GM19372 (cell line): ENCODE results near the gene CEP89.
"Not testable (repeated sequence)": the region's sequence is repeated elsewhere in the genome, so short reads cannot be mapped to it uniquely, and the experiment has no call there.

Experiments used
- ATAC-seq: cut with Tn5 transposase; IDR thresholded peaks from one replicate; pipeline ENCODE4 v1.9.1; 2021; ENCODE audit warnings: mild to moderate bottlenecking, low read depth, moderate library complexity; ENCODE audit not compliant: unreplicated experiment

The CEP89 gene

GRCh38 chr19:32874605-32875004, 97.2 kb downstream of the CEP89 start:
- ATAC-seq = no peak

GRCh38 chr19:32873247-32873959, 98.4 kb downstream of the CEP89 start:
- no peak for ATAC-seq

DNA sequence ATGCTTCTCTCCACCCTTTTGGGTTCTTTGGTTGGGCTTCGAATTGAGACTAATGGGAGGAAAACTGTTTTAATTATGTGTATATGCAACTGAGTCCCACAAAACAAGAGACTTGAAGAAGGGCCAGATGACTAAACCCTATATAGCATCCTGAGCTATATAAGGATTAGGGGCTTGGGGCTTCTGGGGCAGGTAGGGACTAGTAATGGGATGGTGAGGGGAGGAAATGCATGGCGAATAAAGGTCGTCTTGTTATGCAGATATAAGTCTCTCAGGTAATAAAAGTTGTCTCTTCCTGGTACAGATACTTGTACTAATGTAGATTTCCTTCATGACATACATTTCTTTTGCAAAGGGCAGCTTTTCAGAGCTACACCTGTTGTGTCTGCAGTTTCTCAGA, 99.4 kb downstream of the CEP89 start:
- ATAC-seq = no peak

DNA sequence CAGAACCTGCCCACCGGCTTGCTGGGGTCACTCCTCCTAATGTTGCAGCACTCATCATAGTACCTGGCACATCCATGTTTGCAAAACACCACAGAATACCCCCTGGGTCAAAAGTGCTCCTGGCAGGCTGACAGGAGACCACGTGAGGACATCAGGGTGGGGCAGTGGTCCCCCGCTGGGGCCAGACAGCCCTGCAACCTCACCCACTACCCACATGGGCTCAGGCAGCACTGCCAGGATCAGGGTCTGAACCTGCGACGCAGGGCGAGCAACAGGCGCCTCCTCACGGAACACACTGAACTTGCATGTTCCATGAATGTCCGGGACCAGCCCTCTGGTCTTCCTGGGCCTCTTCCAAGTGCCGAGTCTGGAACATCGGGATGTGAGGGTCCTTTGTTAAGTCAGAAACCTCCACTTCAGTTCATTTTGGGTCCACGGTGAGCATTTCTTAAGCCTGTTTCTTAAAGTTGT, 100.7 kb downstream of the CEP89 start:
- no peak for ATAC-seq

DNA sequence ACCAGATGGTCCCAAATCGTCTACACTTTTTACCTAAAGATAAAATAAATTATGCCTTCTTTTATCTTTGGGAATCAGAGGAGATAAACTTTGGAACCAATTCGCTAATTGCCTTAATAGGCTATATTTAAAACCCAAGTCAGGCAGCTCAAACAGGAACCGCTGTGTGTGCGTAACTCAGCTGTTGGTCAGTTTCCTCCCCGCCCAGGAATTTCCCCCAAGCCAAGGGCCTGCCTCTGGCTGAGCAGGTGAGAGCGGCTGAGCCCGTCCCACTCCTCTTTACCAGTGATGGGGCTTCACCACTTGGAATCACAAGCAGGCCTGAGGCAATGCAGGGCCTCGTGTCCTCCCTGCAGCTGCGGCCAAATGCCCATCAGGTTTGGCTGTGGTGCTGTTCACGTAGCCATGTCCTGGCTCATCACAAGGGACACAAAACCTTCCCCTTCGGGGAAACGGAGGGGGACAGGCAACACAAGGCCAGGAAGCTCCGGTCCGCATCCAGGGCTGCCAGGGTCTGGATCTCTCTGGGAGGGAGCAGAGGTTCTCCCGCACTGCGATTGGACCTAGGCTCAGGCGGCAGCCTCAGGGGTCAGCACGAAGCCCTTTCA, 101.7 kb downstream of the CEP89 start:
- no peak for ATAC-seq

DNA sequence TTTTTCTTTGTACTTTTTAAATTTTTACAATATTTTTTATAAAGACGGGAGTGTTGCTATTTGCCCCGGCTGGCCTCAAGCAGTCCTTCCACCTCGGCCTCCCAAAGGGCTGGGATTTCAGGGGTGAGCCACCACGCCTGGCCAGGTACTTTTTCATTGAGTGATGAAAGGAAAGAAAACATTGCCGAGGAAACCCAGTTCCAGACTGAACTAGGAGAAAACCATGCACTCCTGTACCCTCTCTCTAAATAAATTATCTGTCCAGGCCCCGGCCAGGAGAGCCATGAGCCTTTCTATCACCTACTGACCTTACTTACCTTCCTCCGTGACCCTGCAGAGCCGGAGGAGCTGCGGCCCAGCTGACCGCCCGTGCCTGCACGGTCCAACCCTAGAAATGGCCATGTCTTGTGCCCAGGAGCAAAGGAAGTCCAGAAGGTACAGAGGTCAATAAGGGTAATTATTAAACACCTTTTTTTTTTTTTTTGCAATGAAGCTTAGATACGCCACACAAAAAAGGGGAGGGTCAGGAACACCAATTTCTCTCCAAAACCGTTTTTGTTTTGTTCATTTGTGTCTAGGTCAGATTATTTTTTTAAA, 102.3 kb downstream of the CEP89 start, which contains the start of gene SLC7A9:
Gene SLC7A9, minus strand, starts transcription at position 399 of the 597 bp plus-strand sequence. CDS start 1,233 bp downstream, outside the sequence.
- no peak for ATAC-seq

DNA sequence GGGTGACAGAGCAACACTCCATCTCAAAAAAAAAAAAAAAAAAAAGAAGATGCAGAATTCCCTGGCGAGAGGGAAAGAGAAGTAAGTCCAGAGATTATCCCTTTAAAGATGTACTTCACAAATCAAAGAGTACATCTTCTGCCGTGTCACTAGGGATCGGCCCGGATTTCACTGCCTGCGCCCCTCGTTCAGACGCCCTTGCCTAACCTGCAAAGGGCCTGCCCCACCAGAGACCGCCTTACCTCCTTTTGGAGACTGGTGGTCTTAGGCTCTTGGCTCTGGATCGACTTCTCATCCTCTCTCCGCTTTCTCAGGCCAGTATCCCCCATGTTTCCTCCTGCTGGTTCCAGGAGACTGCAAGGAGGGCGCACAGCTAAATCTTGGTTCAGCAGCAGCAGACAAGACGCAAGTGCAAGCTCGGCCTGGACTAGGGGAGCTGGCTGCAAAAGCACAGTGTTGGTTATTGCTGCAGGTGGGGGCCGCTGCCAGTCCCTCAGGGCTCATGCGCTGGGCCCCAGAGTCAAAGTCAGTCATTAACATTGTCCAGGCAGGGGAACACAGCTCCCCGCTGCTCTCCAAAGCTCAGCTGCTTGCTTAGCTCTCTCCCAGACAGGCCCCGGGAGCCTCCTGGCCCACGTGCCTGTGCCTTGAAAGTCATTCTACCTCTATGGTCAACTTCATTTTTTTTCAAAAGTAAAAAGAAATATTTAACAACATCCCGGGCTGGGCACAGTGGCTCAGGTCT, 103.4 kb downstream of the CEP89 start:
- no peak for ATAC-seq

DNA sequence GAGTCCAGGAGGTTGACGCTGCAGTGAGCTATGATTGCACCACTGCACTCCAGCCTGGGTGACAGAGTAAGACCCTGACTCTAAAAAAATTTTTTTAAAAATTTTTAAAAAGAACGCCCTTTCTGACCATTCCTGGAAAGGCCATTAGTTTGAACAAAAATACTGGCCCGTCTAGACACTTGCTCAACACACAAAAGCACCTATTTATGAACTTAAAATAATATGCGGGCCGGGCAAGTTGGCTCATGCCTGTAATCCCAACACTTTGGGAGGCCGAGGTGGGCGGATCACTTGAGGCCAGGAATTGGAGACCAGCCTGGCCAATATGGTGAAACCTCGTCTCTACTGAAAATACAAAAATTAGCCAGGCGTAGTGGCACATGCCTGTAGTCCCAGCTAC, 104.3 kb downstream of the CEP89 start:
- ATAC-seq = not testable (repeated sequence)

DNA sequence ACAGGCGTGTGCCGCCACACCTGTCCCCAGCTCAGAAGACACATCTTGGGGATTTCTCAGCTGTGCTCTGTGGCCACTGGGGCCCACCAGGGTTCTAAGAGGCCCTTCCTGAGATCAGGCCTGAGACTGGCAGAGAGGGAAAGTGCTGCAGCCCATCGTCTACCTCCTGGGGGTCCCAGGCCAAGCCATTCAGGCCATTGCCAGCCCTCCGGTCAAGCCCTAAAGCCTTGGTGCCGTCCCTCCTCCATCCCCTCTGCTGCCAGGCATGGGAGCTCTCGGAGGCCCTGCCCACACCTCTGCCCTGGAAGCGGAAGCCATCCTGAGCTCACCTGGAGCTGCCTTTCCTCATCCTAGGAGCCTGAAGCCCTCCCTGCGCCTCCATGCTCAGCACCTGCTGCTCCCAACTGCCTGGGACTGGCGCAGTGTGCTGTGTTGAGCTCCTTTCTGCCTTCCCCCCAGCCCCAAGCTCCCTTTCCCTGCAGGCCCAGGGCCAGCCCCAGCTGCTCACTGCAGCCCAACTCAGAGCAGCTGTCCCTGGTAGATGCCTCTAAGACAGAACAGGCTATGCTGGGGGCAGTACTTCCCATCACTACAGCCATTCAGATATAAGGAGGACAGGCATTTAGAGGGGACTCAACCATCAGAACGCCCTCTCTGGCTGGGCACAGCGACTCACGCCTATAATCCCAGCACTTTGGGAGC, 105.0 kb downstream of the CEP89 start:
- no peak for ATAC-seq

DNA sequence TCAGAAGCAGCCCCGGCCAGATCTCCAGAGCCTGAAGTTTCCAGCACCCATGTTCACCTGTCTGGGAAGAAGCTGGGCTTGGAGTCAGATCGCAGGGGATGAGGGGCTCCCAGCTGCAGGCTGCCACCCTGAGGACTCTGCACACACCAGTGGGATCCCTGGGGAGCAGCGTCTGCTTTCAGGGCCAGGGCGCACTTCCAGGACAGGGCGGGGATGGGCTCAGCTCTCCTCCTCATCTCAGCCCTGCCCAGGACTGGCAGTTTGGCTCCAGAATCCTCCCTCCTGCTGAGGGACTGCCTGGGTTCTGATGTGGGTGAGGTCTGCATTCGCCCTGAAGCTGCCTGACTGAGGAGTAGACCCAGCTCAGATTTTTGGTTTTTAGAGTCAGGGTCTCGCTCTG, 105.7 kb downstream of the CEP89 start:
- ATAC-seq = no peak

DNA sequence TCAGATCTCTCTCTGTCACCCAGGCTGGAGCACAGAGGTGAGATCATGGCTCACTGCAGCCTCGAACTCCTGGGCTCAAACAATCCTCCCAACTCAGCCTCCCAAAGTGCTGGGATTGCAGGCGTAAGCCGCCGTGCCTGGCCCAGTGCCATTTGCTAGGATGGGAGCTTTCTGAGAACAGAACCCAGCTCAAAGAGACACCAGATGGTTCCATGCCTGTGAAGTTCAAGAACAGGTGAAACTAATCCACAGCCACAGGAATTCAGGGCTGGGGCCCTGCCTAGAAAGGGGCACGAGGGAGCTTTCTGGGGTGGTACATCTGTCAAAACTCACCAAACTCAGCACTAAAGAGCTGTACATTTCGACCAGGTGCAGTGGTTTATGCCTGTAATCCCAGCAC, 106.4 kb downstream of the CEP89 start:
- ATAC-seq = no peak

- ATAC-seq = no peak
These were observed 107.3 kb downstream of the CEP89 start for GRCh38 chr19:32864318-32865007.

DNA sequence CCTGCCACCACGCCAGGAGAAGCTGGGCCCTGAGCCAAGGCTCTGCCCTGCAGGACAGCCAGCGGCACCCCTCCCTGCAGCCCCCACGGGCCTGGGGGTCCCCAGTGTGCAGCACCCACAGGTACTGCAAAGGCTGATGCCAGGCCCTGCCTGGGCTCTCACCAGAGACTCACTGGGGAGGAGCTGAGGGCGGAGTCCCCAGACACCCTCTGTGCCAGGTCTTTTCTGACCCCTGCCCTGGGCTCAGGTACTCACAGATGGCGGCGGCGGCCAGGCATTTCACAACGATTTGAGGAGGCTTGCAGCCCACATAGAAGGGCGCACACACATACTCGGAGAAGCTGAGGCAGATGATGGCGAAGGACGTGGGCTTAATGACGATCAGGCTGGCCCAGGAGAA, 107.9 kb downstream of the CEP89 start:
- ATAC-seq = no peak

DNA sequence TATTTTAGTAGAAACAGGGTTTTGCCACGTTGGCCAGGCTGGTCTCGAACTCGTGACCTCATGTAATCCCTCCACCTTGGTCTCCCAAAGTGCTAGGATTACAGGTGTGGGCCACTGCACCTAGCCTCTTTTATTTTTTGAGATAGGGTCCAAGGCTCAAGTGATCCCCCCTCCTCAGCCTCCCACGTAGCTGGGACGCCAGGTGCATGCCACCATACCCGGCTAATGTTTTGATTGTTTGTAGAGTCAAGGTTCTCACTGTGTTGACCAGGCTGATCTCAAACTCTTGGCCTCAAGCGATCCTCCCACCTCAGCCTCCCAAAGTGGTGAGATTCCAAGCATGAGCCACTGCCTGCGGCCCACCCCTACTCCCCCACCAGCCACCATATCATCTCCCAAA, 108.5 kb downstream of the CEP89 start:
- ATAC-seq = no peak

- no peak for ATAC-seq
These were observed 109.0 kb downstream of the CEP89 start for GRCh38 chr19:32862741-32863140.

DNA sequence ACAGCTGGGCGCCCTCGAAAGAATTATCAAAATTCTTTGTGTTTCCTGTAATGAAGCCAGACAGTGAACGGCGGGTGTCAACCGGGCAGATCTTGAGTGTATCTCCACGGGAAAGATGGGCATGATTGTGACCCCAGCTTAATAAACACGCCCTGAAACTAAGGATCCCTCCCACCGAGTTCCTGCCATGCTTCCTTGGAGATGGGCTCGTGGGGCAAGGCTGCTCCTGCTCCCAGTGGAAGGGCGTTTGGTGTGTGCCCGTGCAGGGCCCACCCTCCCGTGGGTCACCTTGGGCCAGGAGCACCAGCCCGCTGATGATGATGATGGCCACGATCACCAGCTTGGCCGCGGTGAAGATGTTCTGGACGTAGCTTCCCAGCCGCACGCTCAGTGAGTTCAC, 109.6 kb downstream of the CEP89 start:
- ATAC-seq = no peak

DNA sequence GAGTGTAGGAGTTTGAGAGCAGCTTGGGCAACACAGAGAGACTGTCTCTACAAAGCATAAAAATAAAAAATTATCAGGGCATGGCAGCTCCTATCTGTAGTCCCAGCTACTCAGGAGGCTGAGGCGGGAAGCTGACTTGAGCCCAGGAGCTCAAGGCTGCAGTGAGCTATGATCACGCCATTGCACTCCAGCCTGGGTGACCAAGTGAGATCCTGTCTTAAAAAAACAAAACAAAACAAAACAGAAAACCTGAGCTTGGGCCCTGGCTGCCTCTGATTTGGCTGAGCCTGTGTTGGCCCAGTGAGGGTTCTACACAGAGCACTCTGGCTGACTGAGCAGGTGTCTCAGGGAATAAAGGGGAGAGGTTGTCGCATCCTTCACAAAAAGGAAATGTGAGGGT, 110.2 kb downstream of the CEP89 start:
- ATAC-seq = no peak

DNA sequence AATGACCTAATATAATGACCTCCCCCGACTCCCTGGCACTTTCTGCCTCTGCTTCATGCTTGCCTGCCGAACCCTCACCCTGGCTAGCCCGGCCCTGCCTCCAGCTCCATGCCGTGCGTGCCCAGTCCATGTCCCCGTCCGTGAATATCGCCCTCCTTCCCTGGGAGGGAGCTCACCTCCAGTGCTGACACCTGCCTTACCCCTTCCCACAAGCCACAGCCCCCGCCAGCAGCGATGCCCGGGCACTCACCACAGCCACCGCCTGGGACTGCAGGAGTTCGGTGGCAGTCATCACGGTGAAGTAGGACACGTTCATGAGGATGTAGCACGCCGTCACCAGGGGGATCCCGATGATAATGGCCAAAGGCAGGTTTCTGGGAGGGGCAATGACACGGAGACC, 112.2 kb downstream of the CEP89 start:
- no peak for ATAC-seq

GRCh38 chr19:32858559-32858958, 113.2 kb downstream of the CEP89 start:
- no peak for ATAC-seq

- no peak for ATAC-seq
These were observed 113.6 kb downstream of the CEP89 start for GRCh38 chr19:32858155-32858554.
